ENCODE results near the gene OAS2. TPM values are rescaled to one million over a fixed set of nuclear protein-coding genes. Genes with fewer than 3 reads are reported as not detected.
A peak's percentile ranks its signal among the peaks of the same experiment; 100 is the strongest.

Gene OAS2
- total RNA-seq, 4 donors from 2014 or later, result 1.7 to 5.2 (median 2.5) TPM

- Histone ChIP-seq H3K36me3 (no peaks in the 10 kb centered on the region), H3K4me1 (no peaks in the 10 kb centered on the region), H3K27me3 (peaks cover 34 to 45% (median 37%) of the 10 kb centered on the region in 3 donors), H3K9me3 (no peaks in the 10 kb centered on the region), H3K27ac (no peak overlapping the region), H3K4me3 (no peak overlapping the region)
- TF ChIP-seq CTCF (IDR thresholded peaks at IDR 0.05 in 4 of 5, conservative IDR thresholded peaks at IDR 0.05 in 1 of 5) (no peak), POLR2A (IDR thresholded peaks at IDR 0.05) (no peak)
- in situ Hi-C loops (cut with MboI; ENCODE audit: low sequenced_read_pairs in 4 of 4) (no loop called here), intact Hi-C loops (cut with DNase I; ENCODE audit: low total_unique reads) (no loop called here)
- no peak for DNase-seq
- no peak for ATAC-seq
Measured at GRCh38 chr12:113054948-113055486, 76.7 kb downstream of the OAS2 start.

GRCh38 chr12:113055594-113056380, 77.5 kb downstream of the OAS2 start:
- in situ Hi-C loops (cut with MboI; ENCODE audit: low sequenced_read_pairs in 4 of 4) (no loop called here), intact Hi-C loops (cut with DNase I; ENCODE audit: low total_unique reads) (no loop called here)
- TF ChIP-seq POLR2A (IDR thresholded peaks at IDR 0.05) (no peak), CTCF (IDR thresholded peaks at IDR 0.05 in 4 of 5, conservative IDR thresholded peaks at IDR 0.05 in 1 of 5) (no peak)
- Histone ChIP-seq H3K27ac (no peak overlapping the region), H3K9me3 (no peaks in the 10 kb centered on the region), H3K27me3 (peaks cover 34 to 45% (median 37%) of the 10 kb centered on the region in 3 donors), H3K4me1 (no peaks in the 10 kb centered on the region), H3K4me3 (no peak overlapping the region), H3K36me3 (no peaks in the 10 kb centered on the region)
- no peak for DNase-seq
- ATAC-seq, result no peak

- H3K36me3 ChIP-seq, result no peaks in the 10 kb centered on the region
- H3K4me1 ChIP-seq, result no peaks in the 10 kb centered on the region
- in situ Hi-C loops (cut with MboI; ENCODE audit: low sequenced_read_pairs in 4 of 4), result no loop called here
- ATAC-seq, result no peak
- no peak for DNase-seq
- peak overlapping the region; percentile 39 to 46 (median 42) for H3K4me3 ChIP-seq
- H3K27ac ChIP-seq, result peak overlapping the region in 2 of 4 donors; percentile 27 to 41
- no peak for TF ChIP-seq CTCF (IDR thresholded peaks at IDR 0.05 in 4 of 5, conservative IDR thresholded peaks at IDR 0.05 in 1 of 5)
- TF ChIP-seq POLR2A (IDR thresholded peaks at IDR 0.05), result no peak
- H3K27me3 ChIP-seq, result peaks cover 37 to 45% (median 38%) of the 10 kb centered on the region in 3 donors
- intact Hi-C loops (cut with DNase I; ENCODE audit: low total_unique reads), result no loop called here
- H3K9me3 ChIP-seq, result no peaks in the 10 kb centered on the region
Measured at GRCh38 chr12:113056381-113056630, 78.0 kb downstream of the OAS2 start.

GRCh38 chr12:113056631-113057488, 78.5 kb downstream of the OAS2 start, which contains the start of gene DTX1:
TSS of gene DTX1 (plus strand) at chr12:113056730. CDS start at chr12:113058193, 1,463 bp downstream.
- H3K27me3 ChIP-seq, result peaks cover 38 to 45% (median 41%) of the 10 kb centered on the region in 3 donors
- DNase-seq (no peak), ATAC-seq (no peak)
- H3K9me3 ChIP-seq, result no peaks in the 10 kb centered on the region
- peak within 1 kb of the TSS in 2 of 4 donors; percentile 27 to 41 for H3K27ac ChIP-seq
- intact Hi-C loops (cut with DNase I; ENCODE audit: low total_unique reads), result no loop called here
- peak within 1 kb of the TSS; percentile 39 to 46 (median 42) for H3K4me3 ChIP-seq
- H3K4me1 ChIP-seq, result no peaks in the 10 kb centered on the region
- TF ChIP-seq POLR2A (IDR thresholded peaks at IDR 0.05) (no peak), CTCF (IDR thresholded peaks at IDR 0.05 in 4 of 5, conservative IDR thresholded peaks at IDR 0.05 in 1 of 5) (no peak)
- in situ Hi-C loops (cut with MboI; ENCODE audit: low sequenced_read_pairs in 4 of 4), result no loop called here
- H3K36me3 ChIP-seq, result no peaks in the 10 kb centered on the region

Data from gastrocnemius medialis (tissue), 4 donors.